GM20000 (cell line): ENCODE data around the gene STPG2.

ENCODE experiments used
- DNase-seq: peaks from one replicate; pipeline ENCODE4 v3.0.0; 2012; ENCODE audit warnings: low spot score
- TF ChIP-seq, protein P1 (sequence below): IDR thresholded peaks from 2 replicates; pipeline ENCODE4 v1.5.1; 2012; ENCODE audit warnings: mild to moderate bottlenecking, control low read depth; ENCODE audit errors: extremely low read depth, missing control alignments

The STPG2 gene

DNA sequence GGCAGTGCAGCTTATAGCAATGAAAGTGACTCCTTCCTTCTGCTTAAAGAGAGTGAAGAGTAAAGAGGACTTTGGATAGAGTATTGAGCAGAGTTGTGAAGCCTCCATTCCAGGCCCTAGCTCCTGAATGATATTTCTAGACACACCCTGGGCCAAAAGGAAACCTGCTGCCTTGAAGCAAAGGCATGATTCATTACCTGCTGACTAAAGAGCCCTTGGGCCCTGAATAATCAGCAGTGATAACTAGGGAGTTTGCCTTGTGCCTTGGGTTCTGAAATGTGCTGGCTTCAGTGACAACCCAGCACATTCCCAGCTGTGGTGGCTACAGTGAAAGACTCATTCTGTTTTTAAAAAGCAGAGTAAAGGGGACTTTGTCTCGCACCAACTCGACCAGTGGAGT, 49.2 kb downstream of the STPG2 start:
- no peak for DNase-seq
- TF ChIP-seq, protein P1, sequence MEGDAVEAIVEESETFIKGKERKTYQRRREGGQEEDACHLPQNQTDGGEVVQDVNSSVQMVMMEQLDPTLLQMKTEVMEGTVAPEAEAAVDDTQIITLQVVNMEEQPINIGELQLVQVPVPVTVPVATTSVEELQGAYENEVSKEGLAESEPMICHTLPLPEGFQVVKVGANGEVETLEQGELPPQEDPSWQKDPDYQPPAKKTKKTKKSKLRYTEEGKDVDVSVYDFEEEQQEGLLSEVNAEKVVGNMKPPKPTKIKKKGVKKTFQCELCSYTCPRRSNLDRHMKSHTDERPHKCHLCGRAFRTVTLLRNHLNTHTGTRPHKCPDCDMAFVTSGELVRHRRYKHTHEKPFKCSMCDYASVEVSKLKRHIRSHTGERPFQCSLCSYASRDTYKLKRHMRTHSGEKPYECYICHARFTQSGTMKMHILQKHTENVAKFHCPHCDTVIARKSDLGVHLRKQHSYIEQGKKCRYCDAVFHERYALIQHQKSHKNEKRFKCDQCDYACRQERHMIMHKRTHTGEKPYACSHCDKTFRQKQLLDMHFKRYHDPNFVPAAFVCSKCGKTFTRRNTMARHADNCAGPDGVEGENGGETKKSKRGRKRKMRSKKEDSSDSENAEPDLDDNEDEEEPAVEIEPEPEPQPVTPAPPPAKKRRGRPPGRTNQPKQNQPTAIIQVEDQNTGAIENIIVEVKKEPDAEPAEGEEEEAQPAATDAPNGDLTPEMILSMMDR, result no peak

DNA sequence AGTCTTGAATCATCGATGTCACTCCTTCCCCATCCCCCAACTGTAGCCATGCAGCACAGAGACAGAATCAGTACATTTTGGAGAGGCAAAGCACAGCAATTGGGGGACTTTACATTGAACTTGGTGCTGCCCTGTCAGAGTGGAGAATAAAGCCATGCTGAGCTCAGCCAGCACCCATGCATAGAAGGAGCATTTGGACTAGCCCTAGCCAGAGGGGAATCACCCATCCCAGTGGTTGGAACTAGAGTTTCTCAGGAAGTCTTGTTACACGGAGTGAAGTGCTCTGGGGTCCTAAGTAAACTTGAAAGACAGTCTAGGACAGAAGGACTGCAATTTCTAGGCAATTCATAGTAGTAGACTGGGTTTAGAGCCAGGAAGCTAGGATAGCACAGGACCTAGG, 49.6 kb downstream of the STPG2 start:
- TF ChIP-seq, protein P1, result no peak
- no peak for DNase-seq

DNA sequence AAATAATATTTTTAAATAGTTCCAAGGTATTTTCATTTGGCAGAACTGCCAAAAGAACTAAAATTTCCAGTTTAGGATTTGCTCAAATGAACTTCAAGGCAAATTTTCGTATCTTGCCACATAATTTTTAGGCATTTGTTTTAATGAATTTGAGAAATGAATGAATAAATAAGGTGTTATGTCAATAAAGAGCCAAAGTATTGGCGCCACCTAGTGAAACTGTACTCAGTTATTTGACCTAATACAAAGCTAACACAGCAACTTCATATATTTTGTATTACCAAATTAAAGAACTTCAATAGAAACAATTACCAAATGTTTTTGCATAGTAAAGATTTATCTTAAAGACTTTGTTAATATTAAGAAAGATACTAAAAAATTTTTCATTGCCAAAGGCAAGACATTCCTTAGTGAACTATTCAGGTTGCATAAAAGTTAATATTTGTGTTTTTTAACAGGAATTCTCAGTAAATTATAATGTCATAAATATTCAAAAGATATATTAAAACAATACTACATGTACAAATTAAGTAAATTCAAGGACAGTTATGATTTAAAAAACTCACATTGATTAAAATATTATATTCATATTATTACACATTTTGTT, 50.3 kb downstream of the STPG2 start:
- no peak for DNase-seq
- TF ChIP-seq, protein P1, result no peak

DNA sequence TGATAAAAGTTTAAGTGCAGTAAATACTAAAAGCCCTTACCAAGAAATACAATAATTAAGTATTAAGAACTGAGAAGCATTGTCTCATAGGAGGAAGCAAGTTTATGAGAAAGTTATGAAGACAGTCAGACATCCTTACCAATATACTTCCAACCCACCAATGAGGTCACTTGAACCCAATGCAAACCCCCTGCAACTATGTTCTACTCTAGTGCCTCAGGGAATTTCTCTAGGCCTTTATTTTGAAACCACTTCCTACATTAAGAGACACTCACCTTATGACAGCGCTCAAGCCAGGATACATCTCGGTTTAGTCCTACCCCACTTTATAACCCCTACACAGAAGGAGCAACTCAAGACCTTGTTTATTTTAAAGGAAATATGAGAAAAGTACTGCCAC, 61.3 kb downstream of the STPG2 start:
- DNase-seq, result no peak
- TF ChIP-seq, protein P1, result no peak

DNA sequence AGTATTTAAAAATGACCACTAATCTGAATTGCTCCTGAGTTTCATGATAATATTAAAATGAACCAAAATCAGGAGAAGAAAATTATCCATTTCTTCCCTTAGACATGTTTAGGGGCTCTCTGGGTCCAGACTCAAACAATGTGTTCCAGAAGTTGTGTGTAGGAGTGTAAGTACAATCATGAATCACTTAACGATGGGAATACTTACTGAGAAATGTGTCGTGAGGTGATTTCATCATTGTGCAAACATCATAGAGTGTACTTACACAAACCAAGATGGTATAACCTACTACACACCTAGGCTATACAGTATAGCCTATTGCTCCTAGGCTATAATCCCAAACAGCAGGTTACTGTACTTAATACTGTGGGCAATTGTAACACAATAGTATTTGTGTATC, 74.8 kb downstream of the STPG2 start:
- no peak for DNase-seq

DNA sequence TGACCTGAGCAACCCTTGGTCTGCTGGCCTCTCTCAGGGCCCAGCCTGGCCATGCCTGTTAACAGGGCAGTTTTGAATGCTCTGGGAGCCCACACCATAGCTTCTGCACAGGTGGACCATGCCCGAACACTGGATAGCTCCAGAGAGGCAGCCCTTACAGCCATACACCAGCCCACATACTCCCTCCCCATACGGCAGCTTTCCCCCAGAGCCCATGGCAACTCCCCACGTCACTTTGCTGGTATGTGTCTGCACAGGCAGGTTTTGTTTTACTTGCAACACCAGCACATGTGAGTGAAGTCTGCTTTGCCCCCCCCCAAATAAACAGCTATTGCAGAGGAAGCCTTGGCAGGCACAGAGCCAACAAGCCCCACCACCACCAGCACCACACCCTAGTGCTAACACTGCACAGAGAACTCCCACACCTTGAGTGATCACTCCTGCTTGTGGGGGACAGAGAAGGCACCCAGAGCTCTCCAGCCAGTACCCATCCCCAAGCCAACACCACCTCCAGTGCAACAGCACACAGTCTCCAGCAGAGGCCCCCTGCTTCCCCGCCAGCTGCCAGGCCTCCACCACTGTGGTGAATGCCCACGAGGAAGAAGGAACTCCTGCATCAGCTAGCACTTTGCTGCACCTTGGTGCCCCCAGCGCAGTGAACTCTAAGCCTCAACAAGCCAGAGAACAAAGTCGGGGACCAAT, 87.3 kb downstream of the STPG2 start:
- no peak for DNase-seq
- TF ChIP-seq, protein P1, result no peak

More for the DNA sequence above, 74.8 kb downstream of the STPG2 start:
- TF ChIP-seq, protein P1, result no peak

DNA sequence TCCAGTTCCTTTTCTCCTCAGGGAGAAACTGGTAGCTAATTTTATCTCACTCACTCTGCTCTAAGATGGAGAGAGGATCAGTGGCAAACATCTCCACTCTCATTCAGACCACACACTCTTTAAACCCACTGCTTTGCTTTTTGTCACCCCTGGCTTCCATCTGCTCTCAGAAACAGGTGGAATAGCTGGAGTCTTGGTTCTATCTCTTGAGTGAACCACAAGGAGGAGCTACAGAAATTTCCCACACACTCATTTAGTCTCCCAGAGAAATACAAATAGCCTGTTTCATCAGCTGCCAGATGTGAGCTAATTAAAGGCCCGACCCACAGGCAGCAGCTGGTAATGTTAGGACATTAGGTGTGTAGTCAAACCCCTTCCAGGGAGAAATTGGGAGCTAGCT, 96.6 kb downstream of the STPG2 start:
- TF ChIP-seq, protein P1, result no peak

More for the DNA sequence above, 96.6 kb downstream of the STPG2 start:
- no peak for DNase-seq
